GM12873 (cell line): ENCODE data around the gene TSC22D1.

Experiments
- CTCF ChIP-seq: IDR thresholded peaks from 2 replicates; pipeline ENCODE4 v1.5.1; 2012; ENCODE audit warnings: low read depth, mild to moderate bottlenecking, moderate library complexity, low read length, control low read depth; ENCODE audit not compliant: insufficient read depth; ENCODE audit errors: missing control alignments

TSC22D1 gene

GRCh38 chr13:44432650-44433049, 143.5 kb downstream of the TSC22D1 start:
- no peak for TF ChIP-seq CTCF

- no peak for TF ChIP-seq CTCF
Observed at GRCh38 chr13:44431150-44431549, 145.0 kb downstream of the TSC22D1 start.

GRCh38 chr13:44429311-44429710, 146.8 kb downstream of the TSC22D1 start:
- no peak for TF ChIP-seq CTCF

GRCh38 chr13:44426461-44426860, 149.7 kb downstream of the TSC22D1 start:
- no peak for TF ChIP-seq CTCF

GRCh38 chr13:44425815-44426078, 150.4 kb downstream of the TSC22D1 start:
- no peak for TF ChIP-seq CTCF

GRCh38 chr13:44425041-44425814, 150.9 kb downstream of the TSC22D1 start:
- no peak for TF ChIP-seq CTCF

GRCh38 chr13:44423824-44424223, 152.3 kb downstream of the TSC22D1 start:
- TF ChIP-seq CTCF, result no peak
